GM19467 (cell line): ENCODE data around the gene GTSE1.

ENCODE experiments used
- ATAC-seq: cut with Tn5 transposase; IDR thresholded peaks from one replicate; pipeline ENCODE4 v1.9.1; 2021; ENCODE audit warnings: mild to moderate bottlenecking, moderate library complexity; ENCODE audit not compliant: unreplicated experiment

Gene GTSE1

GRCh38 chr22:46273432-46274148 lies 23.1 kb upstream of the GTSE1 start:
- no peak for ATAC-seq

DNA sequence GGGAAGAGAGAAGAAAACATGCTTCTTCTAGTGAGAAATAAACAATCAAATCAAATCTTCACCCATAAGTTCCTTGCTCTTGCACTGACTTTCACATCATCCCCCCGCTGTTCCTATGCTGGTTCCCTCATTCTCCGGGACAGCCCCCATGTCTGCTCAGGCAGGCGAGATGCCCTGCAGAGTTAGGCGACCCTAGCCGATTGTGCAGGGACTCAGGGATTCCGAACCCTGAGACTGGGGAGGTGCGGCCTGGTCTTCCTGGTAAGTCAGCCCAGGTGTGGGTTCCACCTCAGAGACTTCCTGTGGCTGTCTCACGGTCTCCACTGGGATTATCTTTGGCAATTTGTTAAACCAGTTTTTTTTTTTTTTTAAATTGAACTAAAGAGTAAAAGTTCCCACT lies 22.3 kb upstream of the GTSE1 start:
- ATAC-seq, result no peak

- no peak for ATAC-seq
These were observed 21.1 kb upstream of the GTSE1 start for GRCh38 chr22:46275455-46276122.

- no peak for ATAC-seq
These were observed 20.1 kb upstream of the GTSE1 start for GRCh38 chr22:46276563-46276962.

- no peak for ATAC-seq
These were observed 17.7 kb upstream of the GTSE1 start for GRCh38 chr22:46278656-46279645.

DNA sequence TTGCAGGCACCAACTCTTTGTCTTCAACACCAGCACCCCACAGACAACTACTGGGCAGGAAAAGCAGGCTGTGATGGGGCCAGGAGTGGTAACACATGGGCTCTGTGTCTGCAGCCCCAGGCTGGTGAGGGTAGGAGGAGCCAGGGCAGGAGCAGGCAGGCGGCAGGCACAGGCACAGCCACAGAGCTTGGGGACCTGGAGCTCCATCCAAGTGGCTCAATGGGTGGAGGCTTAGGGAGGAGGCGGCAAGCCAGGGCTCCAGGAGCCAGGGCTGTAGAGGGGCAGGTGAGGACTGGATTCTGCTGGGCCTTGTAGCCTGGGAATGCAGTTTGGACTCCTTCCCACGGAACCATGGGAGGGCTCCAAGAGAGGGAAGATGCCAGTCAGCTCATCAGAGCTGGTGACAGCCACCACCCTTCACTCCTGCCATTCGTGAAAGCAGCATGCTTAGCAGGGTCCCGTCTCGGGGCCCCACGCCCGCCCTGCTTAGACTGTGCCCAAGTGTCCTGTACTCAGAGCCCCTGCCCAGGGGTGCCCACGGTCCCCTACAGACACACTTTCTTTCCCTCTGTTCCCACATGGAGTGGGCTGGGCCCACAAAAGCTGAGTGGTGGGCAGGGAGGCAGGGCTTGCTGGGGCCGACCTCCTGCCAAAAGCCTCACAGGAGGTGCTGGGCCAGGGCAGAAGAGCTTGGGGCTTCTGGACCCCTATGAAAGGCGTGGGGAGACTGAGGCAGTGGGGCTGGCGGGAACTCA lies 16.4 kb upstream of the GTSE1 start:
- ATAC-seq, result no peak

GRCh38 chr22:46280999-46281623 lies 15.6 kb upstream of the GTSE1 start:
- no peak for ATAC-seq

- ATAC-seq, result no peak
These were observed 14.6 kb upstream of the GTSE1 start for GRCh38 chr22:46281866-46282678.

DNA sequence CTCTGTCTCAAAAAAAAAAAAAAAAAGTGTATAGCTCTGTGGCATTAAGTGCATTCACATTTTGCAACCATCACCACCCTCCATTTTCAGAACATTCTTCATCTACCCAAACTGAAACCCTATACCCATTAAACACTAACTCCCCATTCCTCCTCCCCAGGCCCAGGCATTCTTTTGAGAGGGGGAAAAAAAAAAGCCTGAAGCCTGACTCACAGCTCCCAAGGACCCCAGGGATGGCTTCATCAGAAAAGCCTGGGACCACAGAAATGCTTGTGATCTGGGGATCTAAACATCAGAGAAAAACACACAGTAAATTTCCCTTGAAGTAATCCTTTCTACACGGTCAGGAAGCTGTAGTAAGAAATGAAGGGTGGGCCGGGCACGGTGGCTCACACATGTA lies 10.7 kb upstream of the GTSE1 start:
- no peak for ATAC-seq

GRCh38 chr22:46286941-46287872 lies 9.5 kb upstream of the GTSE1 start:
- no peak for ATAC-seq

DNA sequence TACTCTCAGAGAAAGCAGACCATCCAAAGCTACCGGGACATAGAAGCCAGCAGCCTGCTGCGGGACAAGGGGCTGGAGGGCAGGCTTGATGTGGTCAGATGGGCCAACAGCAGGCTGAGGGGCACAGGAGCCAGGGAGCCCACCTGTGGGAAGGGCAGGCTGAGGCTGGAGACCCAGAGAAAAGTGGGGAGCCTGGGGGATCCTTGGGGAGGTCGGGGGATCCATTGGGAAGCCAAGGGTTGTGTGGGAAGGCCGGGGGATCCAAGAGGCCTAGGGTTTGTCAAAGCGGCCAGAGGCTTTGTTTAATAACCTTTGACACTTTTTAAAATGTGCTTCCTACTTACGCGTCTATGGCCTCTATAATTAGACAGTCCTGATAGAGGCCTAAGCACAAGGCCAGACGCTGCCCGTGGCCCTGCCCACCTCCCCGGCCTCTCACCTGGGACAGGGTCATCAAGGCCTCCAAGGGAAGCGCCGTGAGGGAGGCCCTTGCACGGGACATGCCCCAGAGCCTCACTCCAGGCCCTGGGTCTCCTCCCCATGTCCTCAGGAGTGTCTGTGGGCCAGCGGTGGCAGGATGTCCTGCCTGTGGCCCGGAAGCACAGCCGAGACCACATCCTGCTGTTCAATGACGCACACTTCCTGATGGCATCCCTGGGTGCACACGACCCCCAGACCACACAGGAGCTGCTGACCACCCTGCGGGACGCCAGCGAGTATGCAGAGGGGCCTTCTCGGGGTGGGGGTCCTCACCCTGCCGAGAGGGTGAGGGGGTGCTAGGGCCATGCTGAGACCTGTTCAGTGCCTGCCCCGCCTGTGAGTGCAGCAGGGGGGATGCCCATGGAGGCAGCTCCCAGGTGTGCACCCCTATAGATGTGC lies 8.6 kb upstream of the GTSE1 start:
- peak; percentile 68 for ATAC-seq

DNA sequence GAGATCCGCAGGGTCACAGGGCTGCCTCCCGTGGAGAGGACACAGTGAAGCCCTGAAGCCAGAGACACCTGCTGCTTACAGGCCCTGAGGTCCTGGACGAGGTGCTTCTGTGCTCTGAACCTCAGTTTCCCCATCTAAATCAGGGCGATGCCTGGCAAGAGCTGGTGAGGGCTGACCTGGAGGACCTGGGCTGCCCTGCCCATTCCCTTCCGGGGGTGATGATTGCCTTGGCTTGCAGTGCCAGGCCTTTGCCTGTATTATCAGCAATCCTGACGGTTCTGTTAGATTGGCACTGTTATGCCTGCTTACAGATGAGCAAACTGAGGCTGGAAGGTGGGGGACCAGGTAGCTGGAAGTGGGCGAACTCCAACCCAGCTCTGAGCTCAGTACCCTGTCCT lies 7.8 kb upstream of the GTSE1 start:
- no peak for ATAC-seq

- no peak for ATAC-seq
These were observed 7.3 kb upstream of the GTSE1 start for GRCh38 chr22:46289244-46289891.

GRCh38 chr22:46290121-46290842 lies 6.4 kb upstream of the GTSE1 start:
- ATAC-seq, result no peak

DNA sequence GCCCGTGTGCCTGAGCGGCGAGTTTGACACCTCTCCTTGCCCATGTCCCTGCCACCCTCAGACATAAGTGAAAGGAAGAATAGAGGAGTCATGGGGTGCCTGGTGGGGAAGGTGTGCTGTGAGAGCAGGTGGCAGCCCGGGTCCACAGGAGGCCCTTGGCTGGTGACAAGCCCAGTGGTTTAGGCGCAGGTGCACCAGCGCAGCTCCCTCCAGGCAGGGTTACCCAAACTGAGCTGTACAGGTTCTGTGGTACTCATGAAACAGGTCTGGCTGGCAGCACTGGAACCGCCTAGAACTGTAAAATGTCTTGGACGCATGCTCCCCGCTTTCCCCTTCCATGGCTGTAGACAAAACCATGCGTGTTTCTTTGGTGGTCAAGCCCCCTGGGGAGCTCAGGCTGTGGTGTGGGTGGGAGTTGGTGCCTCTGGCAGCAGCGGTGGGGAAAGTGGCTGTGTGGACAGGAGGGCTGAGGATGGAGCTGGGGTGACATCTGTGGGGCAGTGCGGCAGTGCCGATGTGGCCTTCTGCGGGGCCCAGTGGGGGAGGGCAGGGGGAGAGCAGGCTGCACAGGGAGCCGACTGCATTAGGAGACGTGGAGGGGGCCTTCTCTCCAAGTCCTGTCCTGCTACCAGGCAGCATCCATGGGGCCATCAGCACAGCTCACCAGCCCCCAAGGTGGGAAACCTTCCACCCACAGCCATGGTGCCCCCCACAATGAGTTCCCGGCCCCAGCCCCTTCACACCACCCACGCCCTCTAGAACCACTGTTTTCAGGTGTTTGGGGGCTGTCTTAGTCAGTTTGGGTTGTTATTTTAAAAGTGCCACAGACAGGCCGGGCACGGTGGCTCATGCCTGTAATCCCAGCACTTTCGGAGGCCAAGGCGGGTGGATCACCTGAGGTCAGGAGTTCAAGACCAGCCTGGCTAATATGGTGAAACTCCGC lies 5.6 kb upstream of the GTSE1 start:
- no peak for ATAC-seq
